GM12878 (cell line): ENCODE results near the gene TIMP2. TPM values are rescaled to one million over a fixed set of nuclear protein-coding genes. Genes with fewer than 3 reads are reported as not detected.

ENCODE experiments used
- ATAC-seq: fragments of 200-7000 bp; cut with Tn5 transposase; 3 replicates; pipeline ENCODE4 v1.9.1; 2020; ENCODE audit warnings: mild to moderate bottlenecking, moderate library complexity
- BruUV-seq: library from RNA; stranded (reverse); fragments of 400-500 nt; replicated peaks from 2 replicates; lab custom pipeline; 2021; lab: Mats Ljungman, UMichigan
- CTCF ChIA-PET: fragments of 300-600 bp; sonication (Branson Sonifier 250); formaldehyde crosslinking; extraction: SDS; loops from one replicate; lab custom pipeline; 2021; ENCODE audit warnings: inconsistent platforms; lab: Yijun Ruan, JAX
- POLR2A ChIA-PET: fragments of 350-600 bp; formaldehyde crosslinking; extraction: SDS; loops from one replicate; lab custom pipeline; 2021; ENCODE audit warnings: inconsistent platforms; lab: Charles Lee
- RAD21 ChIA-PET: fragments of 300-600 bp; sonication (Branson Sonifier 250); formaldehyde crosslinking; loops from one replicate; lab custom pipeline; 2023; ENCODE audit warnings: antibody characterized with exemption; ENCODE audit not compliant: unreplicated experiment; lab: Charles Lee
- SMC1A ChIA-PET: fragments of 300-600 bp; sonication (Branson Sonifier 250); formaldehyde crosslinking; loops from one replicate; lab custom pipeline; 2023; ENCODE audit not compliant: unreplicated experiment, uncharacterized antibody; lab: Charles Lee
- DNase-seq: peaks from one replicate; pipeline ENCODE4 v3.0.0-alpha.2; 2011; ENCODE audit warnings: low read depth, low spot score
- FAIRE-seq: peaks from 3 replicates; lab custom pipeline; 2011; peaks lifted over from hg19 to GRCh38; lab: Jason Lieb, UNC
- H2AFZ ChIP-seq: 2 replicates; pipeline ENCODE4 v1.6.0; 2011; ENCODE audit warnings: low read depth, low read length, control low read depth; ENCODE audit not compliant: control insufficient read depth
- H3K27ac ChIP-seq: 2 replicates; pipeline ENCODE4 v1.5.1; 2011; ENCODE audit warnings: control low read depth; ENCODE audit not compliant: control insufficient read depth, insufficient read depth
- H3K27me3 ChIP-seq, 2 experiments: replicated peaks in 1 of 2; 2 replicates each; pipeline versions ENCODE4 v1.6.0 to v1.6.1; 2011; ENCODE audit warnings: low read length in 1 of 2; ENCODE audit not compliant: control insufficient read depth in 2 of 2, insufficient read depth in 2 of 2
- H3K36me3 ChIP-seq, 2 experiments: 2 replicates each; pipeline ENCODE4 v1.5.1; 2011; ENCODE audit warnings: low read length in 1 of 2; ENCODE audit not compliant: control insufficient read depth in 2 of 2, insufficient read depth in 2 of 2
- H3K4me1 ChIP-seq: 2 replicates; pipeline ENCODE4 v1.6.1; 2011; ENCODE audit warnings: mild to moderate bottlenecking, low read length, moderate library complexity, mixed read lengths; ENCODE audit not compliant: control insufficient read depth, insufficient read depth
- H3K4me2 ChIP-seq: 2 replicates; pipeline ENCODE4 v1.6.0; 2011; ENCODE audit warnings: control low read depth; ENCODE audit not compliant: control insufficient read depth, insufficient read depth
- H3K4me3 ChIP-seq: fragments of 200-600 bp; sonication (generic); 2 replicates; pipeline ENCODE4 v1.5.1; 2016
- H3K79me2 ChIP-seq: 2 replicates; pipeline ENCODE4 v1.6.0; 2011; ENCODE audit warnings: low read length; ENCODE audit not compliant: control insufficient read depth, insufficient read depth
- H3K9ac ChIP-seq: 2 replicates; pipeline ENCODE4 v1.8.0; 2011; ENCODE audit warnings: low read length, control low read depth, mixed read lengths; ENCODE audit not compliant: control insufficient read depth, insufficient read depth
- H3K9me3 ChIP-seq: replicated peaks from 3 replicates; pipeline ENCODE4 v1.5.1; 2011; ENCODE audit warnings: mild to moderate bottlenecking, low read length; ENCODE audit not compliant: control insufficient read depth, insufficient read depth
- H4K20me1 ChIP-seq: 2 replicates; pipeline ENCODE4 v1.6.0; 2011; ENCODE audit not compliant: control insufficient read depth, insufficient read depth
- ASH2L ChIP-seq: fragments of 300-600, 200-600 bp; sonication (generic); IDR thresholded peaks from 2 replicates; pipeline ENCODE4 v1.6.1; 2017; ENCODE audit warnings: low read depth, mild to moderate bottlenecking, borderline replicate concordance
- ATF3 ChIP-seq: IDR thresholded peaks from 2 replicates; pipeline ENCODE4 v1.6.1; 2011; ENCODE audit warnings: low read depth, mild to moderate bottlenecking, low read length, moderate library complexity, borderline replicate concordance; ENCODE audit errors: extremely low read depth
- BRCA1 ChIP-seq: IDR thresholded peaks from 2 replicates; pipeline ENCODE4 v1.6.1; 2011; ENCODE audit warnings: low read depth, low read length, improper control_type of control experiment
- CREM ChIP-seq: IDR thresholded peaks from 2 replicates; pipeline ENCODE4 v1.6.1; 2014; ENCODE audit warnings: antibody characterized with exemption, low read depth
- POLR2AphosphoS5 ChIP-seq: IDR thresholded peaks from 2 replicates; pipeline ENCODE4 v1.6.1; 2011; ENCODE audit warnings: mild to moderate bottlenecking, low read length, inconsistent platforms
- POU2F2 ChIP-seq: IDR thresholded peaks from 3 replicates; pipeline ENCODE4 v1.6.1; 2011; ENCODE audit warnings: low read depth, mild to moderate bottlenecking, low read length, borderline replicate concordance
- RFX5 ChIP-seq: IDR thresholded peaks from 2 replicates; pipeline ENCODE4 v1.6.1; 2011; ENCODE audit warnings: low read depth, low read length, improper control_type of control experiment
- SREBF2 ChIP-seq: IDR thresholded peaks from 2 replicates; pipeline ENCODE4 v1.6.1; 2012; ENCODE audit warnings: mild to moderate bottlenecking, low read length
- ZNF207 ChIP-seq: fragments of 450-650 bp; IDR thresholded peaks from 2 replicates; pipeline ENCODE4 v1.6.1; 2014; ENCODE audit warnings: antibody characterized with exemption, mild to moderate bottlenecking, borderline replicate concordance
- WGBS: methylation state at CpG from one replicate; pipeline ENCODE4 v1.1.6; 2016; ENCODE audit warnings: low lambda C conversion rate; ENCODE audit not compliant: insufficient replicate concordance, insufficient coverage; ENCODE audit errors: missing lambda C conversion rate; 5-methylcytosine and 5-hydroxymethylcytosine counted together
- in situ Hi-C: fragments of 300-500 bp; cut with MboI; formaldehyde crosslinking; loops from 9 replicates; pipeline ENCODE4 v1.14.3; 2018; ENCODE audit warnings: mixed read lengths
- intact Hi-C: fragments of 100-400 bp; cut with micrococcal nuclease; formaldehyde crosslinking; loops from one replicate; pipeline ENCODE4 v1.14.2; 2022; ENCODE audit not compliant: unreplicated experiment
- polyA plus RNA-seq, 11 experiments: library from polyadenylated mRNA; depleted of rRNA in 4 of 11; unstranded in 6 of 11; stranded (reverse) in 5 of 11; fragments of >200 nt; fragmentation: Nextera tagmentation in 4 of 11; fragmentation: Illumina TruSeq in 1 of 11; extraction: Ambion mirVana in 4 of 11; extraction: Trizol in 1 of 11; gene quantifications; 1 replicate in 1 of 11; 2 replicates in 10 of 11; pipeline versions ENCODE4 v1.2.1 to v1.2.3, GENCODE V29; 2011 to 2016; ENCODE audit warnings: inconsistent platforms in 2 of 11, missing spikeins in 2 of 11, low read depth in 1 of 11
- total RNA-seq, 4 experiments: library from RNA; depleted of rRNA in 3 of 4; stranded (reverse); fragments of >200 nt in 3 of 4; fragmentation: Illumina TruSeq in 1 of 4; extraction: Trizol in 1 of 4; gene quantifications; 2 replicates each; pipeline versions ENCODE4 v1.2.1 to v1.2.3, GENCODE V29; 2013 to 2021
- TF ChIP-seq, protein P1 (sequence below): fragments of 450-650 bp; IDR thresholded peaks from 2 replicates; pipeline ENCODE4 v1.6.1; 2017; ENCODE audit warnings: antibody characterized with exemption, mild to moderate bottlenecking, moderate library complexity
- TF ChIP-seq, protein P2 (sequence below): fragments of 150-350 bp; IDR thresholded peaks from 2 replicates; pipeline ENCODE4 v1.6.1; 2016; ENCODE audit warnings: low read depth, low read length

Gene TIMP2
- total and polyA plus RNA-seq, 10 of the 15 experiments (the other 5 are each of a cell fraction or from before 2014, with no cell fraction given): 0.03 to 0.41 (median 0.04) TPM; not detected in 7

DNA sequence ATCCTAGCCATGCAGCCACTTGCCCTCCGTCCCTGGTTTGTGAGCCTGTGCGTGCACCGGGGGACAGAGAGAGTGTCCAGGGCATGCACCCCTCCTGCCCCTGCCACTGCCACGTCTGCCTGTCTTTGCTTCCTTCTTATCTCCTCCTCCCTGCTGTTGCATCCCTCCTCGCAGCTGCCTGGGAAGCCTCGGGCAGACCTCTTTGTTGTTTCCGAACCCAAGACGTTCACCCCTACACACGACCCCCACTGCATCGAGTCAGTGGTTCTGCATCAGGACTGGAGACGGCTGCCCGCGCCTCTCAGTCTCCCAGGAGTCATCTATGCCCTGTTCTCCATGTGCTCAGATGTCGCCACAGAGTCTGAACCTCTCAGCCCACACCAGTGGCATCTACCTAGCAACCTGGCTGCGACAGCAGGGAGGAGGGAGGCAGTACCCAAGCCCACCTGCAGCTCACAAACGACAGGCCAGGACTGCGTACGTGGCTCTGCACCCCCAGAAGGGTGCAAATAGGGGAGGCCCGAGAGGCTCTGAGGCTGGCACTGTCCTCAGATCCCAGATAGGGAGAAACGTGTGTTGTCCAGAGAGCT lies 5.2 kb downstream of the TIMP2 start:
- no peak overlapping the region for H3K27ac ChIP-seq
- intact Hi-C loops: no loop called here
- WGBS: 45% methylated on average over 20 of the region's 20 CpGs
- ChIA-PET RAD21 (no interaction called here), POLR2A (no interaction called here), SMC1A (no interaction called here), CTCF (no interaction called here)
- in situ Hi-C loops: no loop called here
- no peak overlapping the region for H3K9ac ChIP-seq
- peaks cover 2 to 4% of the 10 kb centered on the region in 2 experiments; a peak in 3 of 4 replicates for H3K27me3 ChIP-seq
- no peaks in the 10 kb centered on the region for H3K9me3 ChIP-seq
- no peak overlapping the region for H2AFZ ChIP-seq
- BruUV-seq: no TSS peak
- H3K4me1 ChIP-seq: peaks cover 2% of the 10 kb centered on the region; the same call in 1 of the 2 replicates
- no peak overlapping the region for H3K4me3 ChIP-seq
- DNase-seq: no peak
- no peaks in the 10 kb centered on the region for H3K79me2 ChIP-seq
- no peak for ATAC-seq
- no peak for FAIRE-seq
- H3K36me3 ChIP-seq: no peaks in the 10 kb centered on the region
- TF ChIP-seq ZNF207: no peak
- no peak for TF ChIP-seq SREBF2
- TF ChIP-seq RFX5: no peak
- TF ChIP-seq, protein P1, sequence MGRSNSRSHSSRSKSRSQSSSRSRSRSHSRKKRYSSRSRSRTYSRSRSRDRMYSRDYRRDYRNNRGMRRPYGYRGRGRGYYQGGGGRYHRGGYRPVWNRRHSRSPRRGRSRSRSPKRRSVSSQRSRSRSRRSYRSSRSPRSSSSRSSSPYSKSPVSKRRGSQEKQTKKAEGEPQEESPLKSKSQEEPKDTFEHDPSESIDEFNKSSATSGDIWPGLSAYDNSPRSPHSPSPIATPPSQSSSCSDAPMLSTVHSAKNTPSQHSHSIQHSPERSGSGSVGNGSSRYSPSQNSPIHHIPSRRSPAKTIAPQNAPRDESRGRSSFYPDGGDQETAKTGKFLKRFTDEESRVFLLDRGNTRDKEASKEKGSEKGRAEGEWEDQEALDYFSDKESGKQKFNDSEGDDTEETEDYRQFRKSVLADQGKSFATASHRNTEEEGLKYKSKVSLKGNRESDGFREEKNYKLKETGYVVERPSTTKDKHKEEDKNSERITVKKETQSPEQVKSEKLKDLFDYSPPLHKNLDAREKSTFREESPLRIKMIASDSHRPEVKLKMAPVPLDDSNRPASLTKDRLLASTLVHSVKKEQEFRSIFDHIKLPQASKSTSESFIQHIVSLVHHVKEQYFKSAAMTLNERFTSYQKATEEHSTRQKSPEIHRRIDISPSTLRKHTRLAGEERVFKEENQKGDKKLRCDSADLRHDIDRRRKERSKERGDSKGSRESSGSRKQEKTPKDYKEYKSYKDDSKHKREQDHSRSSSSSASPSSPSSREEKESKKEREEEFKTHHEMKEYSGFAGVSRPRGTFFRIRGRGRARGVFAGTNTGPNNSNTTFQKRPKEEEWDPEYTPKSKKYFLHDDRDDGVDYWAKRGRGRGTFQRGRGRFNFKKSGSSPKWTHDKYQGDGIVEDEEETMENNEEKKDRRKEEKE: no peak
- no peak for TF ChIP-seq BRCA1
- TF ChIP-seq POLR2AphosphoS5: no peak
- TF ChIP-seq CREM: no peak
- TF ChIP-seq, protein P2, sequence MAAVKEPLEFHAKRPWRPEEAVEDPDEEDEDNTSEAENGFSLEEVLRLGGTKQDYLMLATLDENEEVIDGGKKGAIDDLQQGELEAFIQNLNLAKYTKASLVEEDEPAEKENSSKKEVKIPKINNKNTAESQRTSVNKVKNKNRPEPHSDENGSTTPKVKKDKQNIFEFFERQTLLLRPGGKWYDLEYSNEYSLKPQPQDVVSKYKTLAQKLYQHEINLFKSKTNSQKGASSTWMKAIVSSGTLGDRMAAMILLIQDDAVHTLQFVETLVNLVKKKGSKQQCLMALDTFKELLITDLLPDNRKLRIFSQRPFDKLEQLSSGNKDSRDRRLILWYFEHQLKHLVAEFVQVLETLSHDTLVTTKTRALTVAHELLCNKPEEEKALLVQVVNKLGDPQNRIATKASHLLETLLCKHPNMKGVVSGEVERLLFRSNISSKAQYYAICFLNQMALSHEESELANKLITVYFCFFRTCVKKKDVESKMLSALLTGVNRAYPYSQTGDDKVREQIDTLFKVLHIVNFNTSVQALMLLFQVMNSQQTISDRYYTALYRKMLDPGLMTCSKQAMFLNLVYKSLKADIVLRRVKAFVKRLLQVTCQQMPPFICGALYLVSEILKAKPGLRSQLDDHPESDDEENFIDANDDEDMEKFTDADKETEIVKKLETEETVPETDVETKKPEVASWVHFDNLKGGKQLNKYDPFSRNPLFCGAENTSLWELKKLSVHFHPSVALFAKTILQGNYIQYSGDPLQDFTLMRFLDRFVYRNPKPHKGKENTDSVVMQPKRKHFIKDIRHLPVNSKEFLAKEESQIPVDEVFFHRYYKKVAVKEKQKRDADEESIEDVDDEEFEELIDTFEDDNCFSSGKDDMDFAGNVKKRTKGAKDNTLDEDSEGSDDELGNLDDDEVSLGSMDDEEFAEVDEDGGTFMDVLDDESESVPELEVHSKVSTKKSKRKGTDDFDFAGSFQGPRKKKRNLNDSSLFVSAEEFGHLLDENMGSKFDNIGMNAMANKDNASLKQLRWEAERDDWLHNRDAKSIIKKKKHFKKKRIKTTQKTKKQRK: no peak
- no peak for TF ChIP-seq ATF3
- no peak for TF ChIP-seq POU2F2
- no peak for TF ChIP-seq ASH2L
- TF ChIP-seq, all 136 proteins: peak for 0
- Histone ChIP-seq H3K4me2 (no peak overlapping the region), H4K20me1 (no peaks in the 10 kb centered on the region)
